SK-N-SH treated with all-trans-retinoic acid at 6 μM for 48 hours (cell line): ENCODE measurements around the gene ZNF318.

Experiments used
- CREB5 ChIP-seq: fragments of 250-450 bp; sonication (Bioruptor Pico); IDR thresholded peaks from 2 replicates; pipeline ENCODE4 v1.5.1; 2020; ENCODE audit warnings: low read depth, mild to moderate bottlenecking, moderate library complexity
- CSDC2 ChIP-seq: fragments of 250-450 bp; sonication (Bioruptor Pico); IDR thresholded peaks from 2 replicates; pipeline ENCODE4 v1.5.0; 2020; ENCODE audit warnings: mild to moderate bottlenecking, moderate library complexity
- ESRRG ChIP-seq: fragments of 250-450 bp; sonication (Bioruptor Pico); IDR thresholded peaks from 2 replicates; pipeline ENCODE4 v1.6.1; 2021; ENCODE audit warnings: mild to moderate bottlenecking
- GLIS3 ChIP-seq: fragments of 250-450 bp; sonication (Bioruptor Pico); IDR thresholded peaks from 2 replicates; pipeline ENCODE4 v1.5.0; 2020; ENCODE audit warnings: mild to moderate bottlenecking, moderate library complexity
- ISL1 ChIP-seq: fragments of 250-450 bp; sonication (Bioruptor Pico); IDR thresholded peaks from 2 replicates; pipeline ENCODE4 v2.1.2; 2022; ENCODE audit warnings: mild to moderate bottlenecking, moderate library complexity
- OSR1 ChIP-seq: fragments of 250-450 bp; sonication (Bioruptor Pico); IDR thresholded peaks from 2 replicates; pipeline ENCODE4 v1.8.0; 2022; ENCODE audit warnings: moderate library complexity, mild to moderate bottlenecking, inconsistent platforms
- PATZ1 ChIP-seq: fragments of 250-450 bp; sonication (Bioruptor Pico); IDR thresholded peaks from 2 replicates; pipeline ENCODE4 v1.8.0; 2020; ENCODE audit warnings: mild to moderate bottlenecking, moderate library complexity, borderline replicate concordance
- POU6F1 ChIP-seq: fragments of 250-450 bp; sonication (Bioruptor Pico); IDR thresholded peaks from 2 replicates; pipeline ENCODE4 v1.8.0; 2021; ENCODE audit warnings: low read depth, mild to moderate bottlenecking, moderate library complexity, borderline replicate concordance
- ZC3H10 ChIP-seq: fragments of 250-450 bp; sonication (Bioruptor Pico); IDR thresholded peaks from 2 replicates; pipeline ENCODE4 v1.5.1; 2021; ENCODE audit warnings: mild to moderate bottlenecking, moderate library complexity
- ZFP3 ChIP-seq: fragments of 250-450 bp; sonication (Bioruptor Pico); IDR thresholded peaks from 2 replicates; pipeline ENCODE4 v1.5.0; 2020; ENCODE audit warnings: mild to moderate bottlenecking, moderate library complexity
- ZNF565 ChIP-seq: fragments of 450-650 bp; formaldehyde crosslinking; conservative IDR thresholded peaks from 2 replicates; pipeline ENCODE4 v1.5.0; 2020; ENCODE audit warnings: low read depth, mild to moderate bottlenecking, moderate library complexity
- ZNF8 ChIP-seq: fragments of 450-650 bp; formaldehyde crosslinking; IDR thresholded peaks from 2 replicates; pipeline ENCODE4 v1.5.0; 2020; ENCODE audit warnings: mild to moderate bottlenecking, moderate library complexity

GRCh38 chr6:43391440-43392031 lies 22.1 kb upstream of the ZNF318 start:
- no peak for TF ChIP-seq GLIS3 (CRISPR knock-in tag)
- TF ChIP-seq ZC3H10 (CRISPR knock-in tag): no peak
- TF ChIP-seq ESRRG: no peak
- TF ChIP-seq ISL1 (CRISPR knock-in tag): no peak
- no peak for TF ChIP-seq ZNF8 (CRISPR knock-in tag)
- no peak for TF ChIP-seq ZFP3 (CRISPR knock-in tag)
- no peak for TF ChIP-seq PATZ1
- no peak for TF ChIP-seq OSR1 (CRISPR knock-in tag)
- TF ChIP-seq CSDC2 (CRISPR knock-in tag): no peak
- no peak for TF ChIP-seq POU6F1 (CRISPR knock-in tag)
- no peak for TF ChIP-seq CREB5 (CRISPR knock-in tag)
- no peak for TF ChIP-seq ZNF565 (CRISPR knock-in tag)
